Natural killer cell treated with Interleukin-12 subunit alpha and Interleukin-12 subunit beta and Interleukin-15 and Interleukin-18, amount 100 ng/mL, for 72 hours (primary cell): ENCODE results near the gene IL18. TPM values are rescaled to one million over a fixed set of nuclear protein-coding genes. Genes with fewer than 3 reads are reported as not detected.

Experiments used
- total RNA-seq, 2 donors: library from RNA; stranded (reverse); gene quantifications; one replicate each; pipeline ENCODE4 v1.2.3, GENCODE V29; 2022

The IL18 gene
- total RNA-seq, 2 donors from 2014 or later = 1.3 to 4.6 TPM

Other genes starting within 250 kb of the IL18 start
- gene C11orf52, start 245.2 kb downstream of the IL18 start, total RNA-seq = not detected
- 1 to 10 TPM in 1 of 2 donors, under 1 TPM in 1; 0.45 to 7.3 TPM for gene DIXDC1, start 226.8 kb downstream of the IL18 start, total RNA-seq
- gene DLAT, start 138.7 kb downstream of the IL18 start, total RNA-seq = 10 to 100 TPM; 37.3 to 40.9 TPM
- under 1 TPM in 1 of 2 donors, not detected in 1; 0.48 TPM for gene PIH1D2, start 90.1 kb downstream of the IL18 start, total RNA-seq
- 10 to 100 TPM; 15.8 to 21.1 TPM for gene NKAPD1, start 89.8 kb downstream of the IL18 start, total RNA-seq
- 10 to 100 TPM; 54.6 to 71.1 TPM for gene TIMM8B, start 77.3 kb downstream of the IL18 start, total RNA-seq
- gene SDHD, start 77.2 kb downstream of the IL18 start, total RNA-seq = 10 to 100 TPM; 71.2 to 82.3 TPM
- under 1 TPM in 1 of 2 donors, not detected in 1; 0.62 TPM for gene TEX12, start 3.3 kb upstream of the IL18 start, total RNA-seq
- 1 to 10 TPM; 1.4 to 4.5 TPM for gene BCO2, start 11.4 kb upstream of the IL18 start, total RNA-seq
- gene PTS, start 62.3 kb upstream of the IL18 start, total RNA-seq = 10 to 100 TPM; 36.2 to 36.8 TPM
- not detected for gene PLET1, start 96.8 kb upstream of the IL18 start, total RNA-seq